Activated naive CD8-positive, alpha-beta T cell treated with anti-CD3 and anti-CD28 coated beads for 36 hours (primary cell): Measurements from ENCODE around the gene PSD. TPM values are rescaled to one million over a fixed set of nuclear protein-coding genes. Genes with fewer than 3 reads are reported as not detected.
"Not testable (repeated sequence)": the region's sequence is repeated elsewhere in the genome, so short reads cannot be mapped to it uniquely, and the experiment has no call there.

ENCODE experiments used
- DNase-seq: peaks from one replicate; pipeline ENCODE4 v3.0.0; 2021
- H3K27ac Mint-ChIP-seq: one replicate; pipeline ENCODE4 v1.8.0; 2022; ENCODE audit warnings: mild to moderate bottlenecking, moderate library complexity, mixed read lengths
- H3K27me3 Mint-ChIP-seq: one replicate; pipeline ENCODE4 v1.8.0; 2022; ENCODE audit warnings: mild to moderate bottlenecking, mixed read lengths
- H3K36me3 Mint-ChIP-seq: one replicate; pipeline ENCODE4 v1.8.0; 2021; ENCODE audit warnings: mild to moderate bottlenecking, mixed read lengths
- H3K4me1 Mint-ChIP-seq: one replicate; pipeline ENCODE4 v1.8.0; 2021; ENCODE audit warnings: mixed read lengths
- H3K4me3 Mint-ChIP-seq: one replicate; pipeline ENCODE4 v1.8.0; 2022; ENCODE audit warnings: mild to moderate bottlenecking, moderate library complexity, mixed read lengths
- H3K9me3 Mint-ChIP-seq: one replicate; pipeline ENCODE4 v1.8.0; 2022; ENCODE audit warnings: mixed read lengths
- total RNA-seq, 2 experiments: library from RNA; stranded (reverse); gene quantifications; one replicate each; pipeline ENCODE4 v1.2.3, GENCODE V29; 2021

PSD gene
- total RNA-seq, result 1 to 10 TPM; 5.2 to 7.6 TPM

DNA sequence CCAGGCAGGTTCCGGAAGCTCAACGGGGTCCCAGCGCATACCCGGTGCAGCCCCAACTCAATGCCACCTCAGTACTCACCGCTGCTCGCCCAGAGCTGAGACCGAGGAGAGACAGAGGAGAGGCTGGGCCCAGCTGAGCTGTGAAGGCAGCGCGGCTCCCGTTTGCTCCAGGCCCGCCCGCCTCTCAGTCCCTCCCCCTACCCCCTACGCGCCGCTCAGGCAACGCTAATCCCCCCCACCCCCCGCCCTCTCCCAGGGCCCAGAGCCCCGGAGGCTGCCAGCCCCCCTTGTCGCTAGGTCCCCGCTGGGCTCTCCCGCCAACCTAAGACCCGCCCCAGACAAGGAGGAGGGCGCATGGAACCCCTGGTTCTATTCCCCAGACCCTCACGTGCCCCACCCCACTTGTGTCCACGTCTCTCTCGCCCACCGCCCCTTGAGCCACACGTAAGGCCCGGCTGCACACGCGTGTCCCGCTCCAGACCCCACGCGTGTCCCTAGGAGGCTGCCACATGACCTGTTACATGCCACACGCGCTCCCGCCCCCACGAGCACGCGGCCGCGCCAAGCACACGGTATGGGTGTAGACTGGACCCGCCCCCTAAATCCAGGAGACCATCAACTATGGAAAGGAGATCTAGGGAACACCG is at the start of gene PSD:
TSS of gene PSD (minus strand) at position 164 of the 647 bp plus-strand sequence. CDS start 1,747 bp downstream, outside the sequence.
- no peak for DNase-seq
- no peaks in the 10 kb centered on the region for H3K9me3 Mint-ChIP-seq
- H3K4me1 Mint-ChIP-seq, result peaks cover 27% of the 10 kb centered on the region
- H3K36me3 Mint-ChIP-seq, result peaks cover 9% of the 10 kb centered on the region
- H3K27me3 Mint-ChIP-seq, result peaks cover 38% of the 10 kb centered on the region
- peak within 1 kb of the TSS; percentile 65 for H3K27ac Mint-ChIP-seq
- peak within 1 kb of the TSS; percentile 95 for H3K4me3 Mint-ChIP-seq

DNA sequence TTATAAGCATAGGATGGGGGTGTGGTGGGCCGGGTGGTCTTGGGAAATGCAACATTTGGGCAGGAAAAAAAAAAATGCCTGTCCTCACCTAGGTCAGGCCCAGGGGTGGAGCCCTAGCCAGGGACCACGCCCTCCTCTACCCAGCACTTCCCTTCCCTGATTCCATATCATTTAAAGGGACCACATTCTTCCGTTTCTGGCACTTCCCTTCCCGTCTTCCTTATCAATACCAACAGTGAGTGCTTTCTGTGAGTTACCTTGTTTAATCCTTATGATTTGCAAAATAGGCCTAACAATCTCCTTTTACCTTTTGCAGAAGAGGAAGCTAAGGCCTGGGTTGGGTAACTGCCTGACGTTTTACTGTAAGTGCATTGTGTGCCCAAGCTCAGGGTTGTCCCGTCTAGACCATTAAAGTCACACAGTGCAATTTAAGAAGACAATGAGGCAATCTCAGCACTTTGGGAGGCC is 49.4 kb upstream of the PSD start:
- Mint-ChIP-seq H3K9me3 (no peaks in the 10 kb centered on the region), H3K4me1 (peaks cover 8% of the 10 kb centered on the region), H3K36me3 (peaks cover 12% of the 10 kb centered on the region), H3K27ac (no peak overlapping the region), H3K27me3 (no peaks in the 10 kb centered on the region), H3K4me3 (no peak overlapping the region)
- no peak for DNase-seq

GRCh38 chr10:102467318-102467717 is 48.7 kb upstream of the PSD start:
- H3K36me3 Mint-ChIP-seq, result peaks cover 8% of the 10 kb centered on the region
- peaks cover 11% of the 10 kb centered on the region for H3K4me1 Mint-ChIP-seq
- no peak for DNase-seq
- H3K9me3 Mint-ChIP-seq, result no peaks in the 10 kb centered on the region
- H3K27ac Mint-ChIP-seq, result no peak overlapping the region
- no peaks in the 10 kb centered on the region for H3K27me3 Mint-ChIP-seq
- no peak overlapping the region for H3K4me3 Mint-ChIP-seq

- H3K4me3 Mint-ChIP-seq, result no peak overlapping the region
- no peak overlapping the region for H3K27ac Mint-ChIP-seq
- H3K9me3 Mint-ChIP-seq, result no peaks in the 10 kb centered on the region
- H3K27me3 Mint-ChIP-seq, result no peaks in the 10 kb centered on the region
- no peak for DNase-seq
- peaks cover 24% of the 10 kb centered on the region for H3K4me1 Mint-ChIP-seq
- H3K36me3 Mint-ChIP-seq, result peaks cover 8% of the 10 kb centered on the region
Measured at GRCh38 chr10:102465466-102465865, 46.9 kb upstream of the PSD start.

- DNase-seq, result no peak
- Mint-ChIP-seq H3K27me3 (no peaks in the 10 kb centered on the region), H3K4me1 (peaks cover 24% of the 10 kb centered on the region), H3K9me3 (no peaks in the 10 kb centered on the region), H3K27ac (no peak overlapping the region), H3K4me3 (no peak overlapping the region), H3K36me3 (peaks cover 3% of the 10 kb centered on the region)
Measured at GRCh38 chr10:102463983-102464382, 45.4 kb upstream of the PSD start.

DNA sequence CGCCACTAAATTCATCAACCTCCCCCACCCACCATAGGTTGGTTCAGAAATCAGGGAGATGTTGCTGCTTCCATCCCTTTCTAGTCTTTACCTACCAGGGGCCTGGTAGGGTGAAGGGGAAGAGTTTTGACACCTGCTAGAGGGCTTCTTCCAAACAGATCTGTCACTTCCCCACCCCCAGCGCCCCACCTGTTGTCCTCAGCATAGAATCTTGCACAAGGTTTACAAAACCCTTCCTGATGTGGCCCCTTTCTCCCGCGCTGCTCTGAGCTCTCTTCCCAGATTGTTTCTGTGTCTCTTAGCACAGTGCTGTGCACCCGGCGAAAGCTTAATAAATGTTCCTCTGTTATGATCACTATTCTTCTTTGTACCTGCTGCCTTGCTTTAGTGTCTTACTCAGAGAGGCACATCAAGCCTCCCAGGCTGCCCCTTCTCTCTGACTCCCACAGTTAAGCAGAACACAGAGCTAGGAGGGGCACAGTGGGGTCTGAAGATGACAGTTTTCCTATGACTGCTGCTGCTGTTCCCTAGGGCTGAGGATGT is 44.0 kb upstream of the PSD start:
- Mint-ChIP-seq H3K36me3 (peaks cover 2% of the 10 kb centered on the region), H3K4me1 (peaks cover 24% of the 10 kb centered on the region), H3K4me3 (peak overlapping the region; percentile 90), H3K27ac (no peak overlapping the region), H3K9me3 (no peaks in the 10 kb centered on the region), H3K27me3 (no peaks in the 10 kb centered on the region)
- DNase-seq, result no peak

- Mint-ChIP-seq H3K4me3 (peak overlapping the region; percentile 90), H3K27me3 (no peaks in the 10 kb centered on the region), H3K36me3 (peaks cover 4% of the 10 kb centered on the region), H3K9me3 (no peaks in the 10 kb centered on the region), H3K4me1 (peaks cover 25% of the 10 kb centered on the region), H3K27ac (peak overlapping the region; percentile 88)
- DNase-seq, result peak; percentile 96
Measured at GRCh38 chr10:102461187-102462054, 42.8 kb upstream of the PSD start.

DNA sequence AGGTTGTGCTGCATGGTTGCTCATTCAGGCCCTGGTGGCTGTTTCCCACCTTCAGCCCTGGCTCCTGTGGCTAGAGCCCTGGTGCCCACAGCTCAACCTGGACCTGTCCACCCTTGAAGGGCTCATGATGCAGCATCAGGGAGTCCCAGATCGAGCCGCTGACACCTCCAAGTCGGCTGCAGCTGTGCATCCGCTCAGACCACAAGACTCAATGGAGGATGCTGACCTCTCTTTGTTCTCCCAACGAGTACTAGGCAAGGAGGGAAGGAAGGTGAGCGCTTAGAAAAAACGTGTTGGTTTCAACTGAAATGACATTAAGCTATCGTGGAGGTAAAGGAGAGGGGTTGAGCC is 42.2 kb upstream of the PSD start:
- no peak for DNase-seq
- peaks cover 26% of the 10 kb centered on the region for H3K4me1 Mint-ChIP-seq
- H3K27ac Mint-ChIP-seq, result peak overlapping the region; percentile 75

GRCh38 chr10:102458656-102459055 is 40.1 kb upstream of the PSD start:
- Mint-ChIP-seq H3K27ac (no peak overlapping the region), H3K4me3 (no peak overlapping the region), H3K4me1 (peaks cover 29% of the 10 kb centered on the region)

More for the DNA sequence above, 42.2 kb upstream of the PSD start:
- H3K4me3 Mint-ChIP-seq, result peak overlapping the region; percentile 90
- H3K9me3 Mint-ChIP-seq, result no peaks in the 10 kb centered on the region
- H3K36me3 Mint-ChIP-seq, result peaks cover 8% of the 10 kb centered on the region
- no peaks in the 10 kb centered on the region for H3K27me3 Mint-ChIP-seq

GRCh38 chr10:102457591-102458150 is 39.1 kb upstream of the PSD start:
- Mint-ChIP-seq H3K4me3 (no peak overlapping the region), H3K9me3 (no peaks in the 10 kb centered on the region), H3K36me3 (peaks cover 19% of the 10 kb centered on the region), H3K27me3 (no peaks in the 10 kb centered on the region), H3K4me1 (peaks cover 30% of the 10 kb centered on the region), H3K27ac (peak overlapping the region; percentile 9)
- no peak for DNase-seq

More at GRCh38 chr10:102458656-102459055, 40.1 kb upstream of the PSD start:
- DNase-seq, result no peak
- Mint-ChIP-seq H3K27me3 (no peaks in the 10 kb centered on the region), H3K9me3 (no peaks in the 10 kb centered on the region), H3K36me3 (peaks cover 12% of the 10 kb centered on the region)

DNA sequence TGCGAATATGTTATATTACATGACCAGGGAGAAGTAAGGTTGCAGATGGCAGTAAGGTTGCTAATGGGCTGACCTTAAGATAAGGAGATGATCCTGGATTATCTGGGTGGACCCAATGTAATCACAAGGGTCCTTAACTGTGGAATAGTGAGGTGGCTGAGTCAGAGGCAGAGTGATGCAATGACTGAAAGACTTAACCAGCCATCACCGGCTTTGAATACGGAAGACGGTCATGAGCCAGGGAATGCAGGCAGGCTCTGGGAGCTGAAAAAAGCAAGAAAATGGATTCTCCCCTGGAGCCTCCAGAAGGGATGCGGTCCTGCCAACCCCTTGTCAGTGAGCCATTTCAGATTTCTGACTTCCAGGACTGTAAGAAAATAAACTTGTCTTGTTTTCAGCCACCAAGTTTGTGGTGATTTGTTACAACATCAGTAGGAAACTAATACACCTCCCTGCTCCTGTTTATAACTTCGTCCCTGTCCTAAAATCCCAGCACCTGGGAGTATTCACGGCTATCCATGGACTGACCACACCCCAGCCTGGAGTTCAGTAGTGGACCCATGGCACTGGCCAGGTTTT is 37.4 kb upstream of the PSD start:
- no peak for DNase-seq
- Mint-ChIP-seq H3K4me1 (peaks cover 24% of the 10 kb centered on the region), H3K4me3 (no peak overlapping the region), H3K27me3 (no peaks in the 10 kb centered on the region), H3K9me3 (no peaks in the 10 kb centered on the region), H3K36me3 (peaks cover 32% of the 10 kb centered on the region), H3K27ac (peak overlapping the region; percentile 81)

DNA sequence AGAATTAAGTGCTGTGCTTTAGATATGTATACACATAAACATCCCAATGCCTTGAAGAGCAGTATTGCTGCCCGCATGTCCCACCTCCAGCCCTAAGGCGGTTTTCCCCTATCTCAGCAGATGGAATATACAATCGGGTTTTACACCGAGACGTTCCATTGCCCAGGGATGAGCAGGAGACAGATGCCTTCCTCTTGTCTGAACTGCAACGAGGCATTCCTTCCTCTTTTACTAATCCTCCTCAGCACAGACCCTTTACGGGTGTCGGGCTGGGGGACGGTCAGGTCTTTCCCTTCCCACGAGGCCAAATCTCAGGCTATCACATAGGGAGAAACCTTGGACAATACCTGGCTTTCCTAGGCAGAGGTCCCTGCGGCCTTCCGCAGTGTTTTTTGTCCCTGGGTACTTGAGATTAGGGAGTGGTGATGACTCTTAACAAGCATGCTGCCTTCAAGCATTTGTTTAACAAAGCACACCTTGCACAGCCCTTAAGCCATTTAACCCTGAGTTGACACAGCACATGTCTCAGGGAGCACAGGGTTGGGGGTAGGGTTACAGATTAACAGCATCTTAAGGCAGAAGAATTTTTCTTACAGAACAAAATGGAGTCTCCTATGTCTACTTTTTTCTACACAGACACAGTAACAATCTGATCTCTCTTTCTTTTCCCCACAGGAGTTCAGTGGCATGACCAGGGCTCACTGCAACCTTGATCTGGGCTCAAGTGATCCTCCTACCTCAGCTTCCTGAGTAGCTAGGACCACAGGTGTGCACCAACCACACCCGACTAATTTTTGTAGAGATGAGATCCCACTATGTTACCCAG is 36.3 kb upstream of the PSD start:
- Mint-ChIP-seq H3K27ac (peak overlapping the region; percentile 73), H3K4me1 (peaks cover 20% of the 10 kb centered on the region), H3K36me3 (peaks cover 32% of the 10 kb centered on the region)
- H3K4me3 Mint-ChIP-seq, DNase-seq, H3K9me3 Mint-ChIP-seq, H3K27me3 Mint-ChIP-seq: not testable (repeated sequence)

GRCh38 chr10:102453502-102453901 is 34.9 kb upstream of the PSD start:
- H3K4me1 Mint-ChIP-seq, result peaks cover 28% of the 10 kb centered on the region
- no peak for DNase-seq
- H3K27me3 Mint-ChIP-seq, result no peaks in the 10 kb centered on the region
- H3K27ac Mint-ChIP-seq, result peak overlapping the region; percentile 93
- H3K36me3 Mint-ChIP-seq, result peaks cover 36% of the 10 kb centered on the region
- no peaks in the 10 kb centered on the region for H3K9me3 Mint-ChIP-seq
- H3K4me3 Mint-ChIP-seq, result no peak overlapping the region

GRCh38 chr10:102452672-102453340 is 34.2 kb upstream of the PSD start:
- Mint-ChIP-seq H3K27ac (peak overlapping the region; percentile 93), H3K27me3 (no peaks in the 10 kb centered on the region), H3K4me3 (peak overlapping the region; percentile 93), H3K36me3 (peaks cover 36% of the 10 kb centered on the region), H3K4me1 (peaks cover 29% of the 10 kb centered on the region), H3K9me3 (no peaks in the 10 kb centered on the region)
- DNase-seq, result peak; percentile 85
